Measurements from ENCODE around the gene C1orf50.

C1orf50 gene

DNA sequence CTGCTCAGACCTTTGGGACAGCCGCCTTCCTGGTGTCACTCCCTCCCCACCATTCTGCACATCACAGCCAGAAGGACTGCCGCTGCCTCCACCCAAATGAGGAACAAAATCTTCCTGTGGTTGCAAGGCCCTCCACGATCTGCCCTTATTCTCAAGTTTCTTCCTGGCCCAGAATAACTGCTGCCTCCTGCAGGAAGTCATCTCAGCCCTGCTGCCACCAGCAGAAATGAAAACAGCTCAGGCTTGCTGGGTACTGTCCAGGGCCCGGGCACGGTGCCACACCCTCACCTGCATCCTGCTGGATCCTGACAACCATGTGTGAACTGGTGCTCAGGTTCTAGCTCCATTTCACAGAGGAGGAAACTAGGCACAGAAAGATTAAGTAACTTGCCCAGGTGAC lies 29.8 kb upstream of the C1orf50 start:
- TF ChIP-seq, protein P1, sequence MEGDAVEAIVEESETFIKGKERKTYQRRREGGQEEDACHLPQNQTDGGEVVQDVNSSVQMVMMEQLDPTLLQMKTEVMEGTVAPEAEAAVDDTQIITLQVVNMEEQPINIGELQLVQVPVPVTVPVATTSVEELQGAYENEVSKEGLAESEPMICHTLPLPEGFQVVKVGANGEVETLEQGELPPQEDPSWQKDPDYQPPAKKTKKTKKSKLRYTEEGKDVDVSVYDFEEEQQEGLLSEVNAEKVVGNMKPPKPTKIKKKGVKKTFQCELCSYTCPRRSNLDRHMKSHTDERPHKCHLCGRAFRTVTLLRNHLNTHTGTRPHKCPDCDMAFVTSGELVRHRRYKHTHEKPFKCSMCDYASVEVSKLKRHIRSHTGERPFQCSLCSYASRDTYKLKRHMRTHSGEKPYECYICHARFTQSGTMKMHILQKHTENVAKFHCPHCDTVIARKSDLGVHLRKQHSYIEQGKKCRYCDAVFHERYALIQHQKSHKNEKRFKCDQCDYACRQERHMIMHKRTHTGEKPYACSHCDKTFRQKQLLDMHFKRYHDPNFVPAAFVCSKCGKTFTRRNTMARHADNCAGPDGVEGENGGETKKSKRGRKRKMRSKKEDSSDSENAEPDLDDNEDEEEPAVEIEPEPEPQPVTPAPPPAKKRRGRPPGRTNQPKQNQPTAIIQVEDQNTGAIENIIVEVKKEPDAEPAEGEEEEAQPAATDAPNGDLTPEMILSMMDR (IDR thresholded peaks at IDR 0.05) = no peak
- intact Hi-C loops (cut with DNase I; ENCODE audit: low total_unique reads) = no loop called here
- H3K4me3 ChIP-seq = no peak overlapping the region
- H3K27ac ChIP-seq = no peak overlapping the region
- H3K9me3 ChIP-seq = no peaks in the 10 kb centered on the region
- no peaks in the 10 kb centered on the region for H3K36me3 ChIP-seq
- H3K4me1 ChIP-seq = no peaks in the 10 kb centered on the region
- no peak for DNase-seq
- H3K27me3 ChIP-seq = no peaks in the 10 kb centered on the region

DNA sequence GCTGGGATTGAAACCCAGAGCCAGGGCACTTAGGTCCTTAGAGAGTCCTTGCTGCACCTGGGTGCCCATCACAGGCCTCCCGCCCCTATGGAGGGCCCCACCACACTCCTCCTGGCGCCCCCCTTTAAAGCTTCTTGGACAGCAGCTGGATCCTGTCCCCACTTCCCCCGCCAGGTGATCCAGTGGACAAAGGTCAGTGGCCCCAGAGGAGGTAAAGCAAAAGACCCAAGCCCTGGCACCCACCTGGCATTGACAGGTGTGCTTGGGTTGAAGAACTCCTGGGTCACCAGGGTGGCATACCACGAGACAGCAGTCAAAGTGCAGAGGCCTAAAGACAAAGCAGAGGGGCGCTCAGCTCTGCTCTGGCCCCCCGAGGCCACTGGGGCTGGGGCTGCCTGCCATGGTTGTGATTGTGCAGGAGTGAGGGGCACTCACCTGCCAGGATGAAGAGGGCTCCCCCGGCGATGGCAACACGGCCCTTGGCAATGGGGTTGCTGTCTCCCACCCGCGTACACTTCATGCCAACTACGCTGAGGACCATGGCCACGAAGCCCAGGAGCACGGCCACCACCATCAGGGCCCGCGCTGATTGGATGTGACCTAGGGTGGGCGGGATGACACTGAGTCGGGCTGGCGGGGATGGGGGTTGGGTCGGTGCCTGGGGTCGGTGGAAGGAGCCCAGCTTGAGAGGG lies 28.9 kb upstream of the C1orf50 start:
- Histone ChIP-seq H3K4me1 (no peaks in the 10 kb centered on the region), H3K27ac (no peak overlapping the region), H3K9me3 (no peaks in the 10 kb centered on the region), H3K27me3 (no peaks in the 10 kb centered on the region), H3K4me3 (no peak overlapping the region), H3K36me3 (no peaks in the 10 kb centered on the region)
- TF ChIP-seq, protein P1 (IDR thresholded peaks at IDR 0.05) = no peak
- intact Hi-C loops (cut with DNase I; ENCODE audit: low total_unique reads) = no loop called here
- DNase-seq = no peak

DNA sequence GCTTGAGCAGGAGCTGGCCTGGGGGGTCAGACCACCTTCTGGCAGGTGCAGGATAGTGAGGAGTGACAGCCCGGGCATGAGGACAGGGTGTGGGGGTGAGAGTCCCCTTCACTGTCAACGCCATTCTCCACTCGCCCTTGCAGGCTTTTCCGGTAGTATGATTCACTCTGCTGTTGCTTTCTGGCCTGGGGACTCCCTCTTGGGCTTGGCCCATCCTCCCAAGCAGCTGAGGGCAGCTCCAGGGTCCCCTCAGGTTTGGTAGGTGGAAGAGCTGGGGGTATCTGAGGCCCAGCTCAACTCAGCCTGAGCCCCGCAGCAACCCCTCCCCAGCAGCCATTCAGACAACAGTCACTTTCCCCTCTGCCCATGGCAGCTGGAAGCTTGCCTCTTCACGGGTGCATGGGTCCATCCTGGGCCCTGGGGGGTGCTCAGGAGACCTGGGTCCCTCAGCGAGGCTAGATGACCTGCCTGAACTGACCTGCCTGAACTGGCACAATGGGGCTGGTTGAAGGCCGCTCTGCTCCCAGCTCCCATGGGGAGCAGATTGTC lies 28.3 kb upstream of the C1orf50 start:
- TF ChIP-seq, protein P1 (IDR thresholded peaks at IDR 0.05) = no peak
- H3K27me3 ChIP-seq = no peaks in the 10 kb centered on the region
- no peaks in the 10 kb centered on the region for H3K9me3 ChIP-seq
- H3K36me3 ChIP-seq = no peaks in the 10 kb centered on the region
- intact Hi-C loops (cut with DNase I; ENCODE audit: low total_unique reads) = no loop called here
- DNase-seq = no peak
- H3K27ac ChIP-seq = no peak overlapping the region
- no peak overlapping the region for H3K4me3 ChIP-seq
- no peaks in the 10 kb centered on the region for H3K4me1 ChIP-seq

DNA sequence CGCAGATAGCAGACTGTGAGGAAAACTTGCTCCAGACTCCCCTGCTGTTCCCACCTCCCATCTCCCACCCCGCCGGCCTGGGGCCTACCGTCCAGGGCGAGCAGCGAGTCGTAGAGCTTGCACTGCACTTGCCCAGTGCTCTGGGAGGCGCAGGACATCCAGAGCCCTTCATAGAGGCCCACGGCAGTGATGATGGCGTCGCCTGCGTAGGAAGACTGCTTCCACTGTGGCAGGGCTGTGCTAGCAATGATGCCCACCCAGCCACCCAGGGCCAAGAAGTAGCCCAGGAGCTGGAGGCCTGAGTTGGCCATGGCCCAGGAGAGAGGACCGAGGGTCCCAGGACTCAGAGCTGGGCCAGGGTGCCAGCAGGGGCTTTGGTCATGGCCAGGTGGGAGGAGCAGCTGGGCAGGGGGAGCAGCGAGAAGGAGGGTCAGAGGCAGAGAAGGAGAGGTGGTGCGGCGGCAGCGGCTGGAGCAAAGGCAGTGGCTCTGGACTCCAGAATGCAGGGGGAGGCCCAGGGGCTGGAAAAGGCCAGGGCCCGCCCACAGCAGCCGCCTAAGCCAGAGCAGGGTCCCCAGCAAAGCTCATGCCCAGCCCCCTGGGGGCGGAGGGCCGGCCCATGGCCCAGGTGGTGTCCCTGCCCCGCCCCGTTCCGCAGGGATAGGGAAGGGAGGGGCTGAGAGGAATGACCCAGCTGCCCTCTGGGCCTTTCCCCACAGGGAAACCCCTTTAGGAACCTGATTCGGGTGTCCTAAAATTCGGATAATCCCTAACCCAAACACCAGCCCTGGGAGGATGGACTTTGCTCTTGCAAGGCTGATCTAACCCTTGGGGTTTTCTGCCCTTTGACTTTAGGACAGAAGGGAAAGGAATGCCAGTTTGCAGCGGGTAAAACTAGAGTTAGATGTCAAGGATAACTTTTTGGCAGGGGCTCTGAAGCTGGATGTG lies 27.0 kb upstream of the C1orf50 start, which contains the start of gene CLDN19:
Gene CLDN19 (minus strand): TSS at position 484 of the 948 bp plus-strand sequence. CDS start 173 bp downstream, at position 311.
- Histone ChIP-seq H3K36me3 (peaks cover 0 to 2% (median 0%) of the 10 kb centered on the region in 3 donors), H3K9me3 (no peaks in the 10 kb centered on the region), H3K4me1 (no peaks in the 10 kb centered on the region), H3K27ac (no peak within 1 kb of the TSS), H3K27me3 (no peaks in the 10 kb centered on the region), H3K4me3 (no peak within 1 kb of the TSS)
- TF ChIP-seq, protein P1 (IDR thresholded peaks at IDR 0.05) = no peak
- intact Hi-C loops (cut with DNase I; ENCODE audit: low total_unique reads) = loop anchor here (10.0 kb wide), 1 partner anchor 155 kb away; no protein-coding TSS in a partner anchor
- DNase-seq = no peak

DNA sequence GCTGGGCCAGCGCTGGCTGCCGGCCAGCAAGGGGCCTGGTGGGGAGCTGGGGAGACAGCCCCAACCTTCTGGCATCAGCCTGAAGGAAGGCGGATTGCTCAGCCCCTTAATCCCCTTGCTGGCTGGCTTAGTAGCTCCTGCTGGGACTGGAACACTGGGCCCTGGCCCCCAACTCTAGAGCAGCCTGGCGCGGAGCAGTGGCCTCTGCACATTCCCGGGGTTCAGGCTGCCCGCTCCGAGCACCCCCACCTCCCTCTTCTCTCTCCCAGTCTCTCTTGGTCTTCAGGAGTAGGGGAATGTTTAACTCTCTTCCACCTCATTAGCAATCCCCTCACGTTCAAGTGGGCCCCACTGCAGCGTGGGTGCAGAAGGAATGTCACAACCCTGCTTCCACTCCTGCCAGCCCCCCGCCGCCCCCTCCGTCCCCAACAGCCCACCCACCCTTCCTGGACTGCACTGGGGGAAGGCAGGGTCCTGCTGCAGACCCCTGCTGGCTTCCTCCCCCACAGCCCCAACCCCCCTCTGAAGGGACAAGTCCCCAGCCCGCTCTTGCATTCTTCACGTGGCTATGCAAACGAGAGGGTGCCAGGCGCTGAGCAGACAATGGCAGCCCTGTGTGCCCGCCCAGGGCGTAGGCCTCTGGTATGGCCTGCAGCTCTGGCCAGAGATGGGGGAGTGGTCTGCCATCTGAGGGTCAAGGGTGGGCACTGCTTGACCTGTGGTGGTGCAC lies 26.0 kb upstream of the C1orf50 start:
- TF ChIP-seq, protein P1 (IDR thresholded peaks at IDR 0.05) = no peak
- Histone ChIP-seq H3K27ac (no peak overlapping the region), H3K9me3 (no peaks in the 10 kb centered on the region), H3K4me1 (no peaks in the 10 kb centered on the region), H3K4me3 (no peak overlapping the region), H3K27me3 (no peaks in the 10 kb centered on the region), H3K36me3 (peaks cover 0 to 12% (median 5%) of the 10 kb centered on the region in 3 donors)
- intact Hi-C loops (cut with DNase I; ENCODE audit: low total_unique reads) = loop anchor here (10.0 kb wide), 1 partner anchor 156 kb away; no protein-coding TSS in a partner anchor
- DNase-seq = peak in 1 of 2 donors; percentile 51

Data from tibial artery (tissue), 4 donors.